PC-3 (cell line): ENCODE measurements around the gene CCDC171. TPM values are rescaled to one million over a fixed set of nuclear protein-coding genes. Genes with fewer than 3 reads are reported as not detected.

ENCODE experiments used
- ATAC-seq: fragments of 200-7000 bp; cut with Tn5 transposase; 2 replicates; pipeline ENCODE4 v1.9.1; 2020; ENCODE audit warnings: mild to moderate bottlenecking, moderate library complexity
- BruUV-seq: library from RNA; stranded (reverse); fragments of 400-500 nt; replicated peaks from 2 replicates; lab custom pipeline; 2021; lab: Mats Ljungman, UMichigan
- CTCF ChIA-PET: fragments of 300-600 bp; sonication (Branson Sonifier 250); formaldehyde crosslinking; loops from one replicate; lab custom pipeline; 2022; ENCODE audit warnings: antibody characterized with exemption; lab: Charles Lee
- POLR2A ChIA-PET: fragments of 300-600 bp; sonication (Branson Sonifier 250); formaldehyde crosslinking; loops from one replicate; lab custom pipeline; 2022; ENCODE audit warnings: antibody characterized with exemption; ENCODE audit not compliant: unreplicated experiment; lab: Charles Lee
- DNase-seq: peaks from one replicate; pipeline ENCODE4 v3.0.0-alpha.2; 2015
- H2AFZ ChIP-seq: fragments of 300-600 bp; sonication (generic); 2 replicates; pipeline ENCODE4 v1.6.0; 2016; ENCODE audit warnings: antibody characterized with exemption, low read length
- H3F3A ChIP-seq: fragments of 300-600 bp; sonication (generic); one replicate; pipeline ENCODE4 v1.6.0; 2017; ENCODE audit warnings: antibody characterized with exemption, low read length, control low read depth, mild to moderate bottlenecking; ENCODE audit not compliant: unreplicated experiment
- H3K27ac ChIP-seq: fragments of 300-600 bp; sonication (generic); 2 replicates; pipeline ENCODE4 v1.5.1; 2016; ENCODE audit warnings: mild to moderate bottlenecking, low read length
- H3K27me3 ChIP-seq: fragments of 300-600 bp; sonication (generic); 2 replicates; pipeline ENCODE4 v1.6.1; 2016; ENCODE audit warnings: low read length, mixed read lengths
- H3K36me3 ChIP-seq: fragments of 300-600 bp; sonication (generic); 2 replicates; pipeline ENCODE4 v1.6.1; 2016; ENCODE audit warnings: low read depth, mixed run types, low read length, mixed read lengths
- H3K4me1 ChIP-seq: fragments of 300-600 bp; sonication (generic); 2 replicates; pipeline ENCODE4 v1.5.1; 2016; ENCODE audit warnings: low read length; ENCODE audit not compliant: insufficient read depth
- H3K4me2 ChIP-seq: fragments of 300-600 bp; sonication (generic); 2 replicates; pipeline ENCODE4 v1.6.0; 2016; ENCODE audit warnings: low read length
- H3K4me3 ChIP-seq: fragments of 300-600 bp; sonication (generic); 2 replicates; pipeline ENCODE4 v1.5.1; 2016; ENCODE audit warnings: mild to moderate bottlenecking, low read length, mixed read lengths
- H3K79me2 ChIP-seq: fragments of 300-600 bp; sonication (generic); 2 replicates; pipeline ENCODE4 v1.6.1; 2017; ENCODE audit warnings: low read length, mixed read lengths
- H3K9ac ChIP-seq: fragments of 300-600 bp; sonication (generic); 2 replicates; pipeline ENCODE4 v1.6.0; 2016; ENCODE audit warnings: mild to moderate bottlenecking, low read length
- H3K9me2 ChIP-seq: fragments of 300-600 bp; sonication (generic); replicated peaks from 2 replicates; pipeline ENCODE4 v1.6.1; 2016; ENCODE audit warnings: mixed run types, low read length, mixed read lengths
- H3K9me3 ChIP-seq: fragments of 300-600 bp; sonication (generic); 2 replicates; pipeline ENCODE4 v1.6.1; 2016; ENCODE audit warnings: low read length, mixed read lengths
- H4K20me1 ChIP-seq: fragments of 300-600 bp; sonication (generic); 2 replicates; pipeline ENCODE4 v1.6.1; 2016; ENCODE audit warnings: low read length, mixed read lengths
- EZH2 ChIP-seq: fragments of 300-600 bp; sonication (generic); IDR thresholded peaks from one replicate; pipeline ENCODE4 v1.6.1; 2017; ENCODE audit warnings: antibody characterized with exemption, mild to moderate bottlenecking, low read length; ENCODE audit not compliant: unreplicated experiment
- EZH2phosphoT487 ChIP-seq: fragments of 300-600 bp; sonication (generic); IDR thresholded peaks from 2 replicates; pipeline ENCODE4 v1.6.1; 2018; ENCODE audit warnings: mild to moderate bottlenecking, antibody characterized with exemption, low read length, borderline replicate concordance
- intact Hi-C: fragments of 100-400 bp; cut with micrococcal nuclease; formaldehyde crosslinking; loops from 2 replicates; pipeline ENCODE4 v1.9.0; 2023
- total RNA-seq: library from RNA; depleted of rRNA; stranded (reverse); fragments of >200 nt; gene quantifications from 2 replicates; pipeline ENCODE4 v1.2.3, GENCODE V29; 2014
- TF ChIP-seq, protein P1 (sequence below): fragments of 300-600 bp; sonication (generic); conservative IDR thresholded peaks from 2 replicates; pipeline ENCODE4 v1.5.1; 2017; ENCODE audit warnings: antibody characterized with exemption, low read depth, mild to moderate bottlenecking, low read length

CCDC171 gene
- total RNA-seq, 1 experiment from 2014 or later = 2.7 TPM

DNA sequence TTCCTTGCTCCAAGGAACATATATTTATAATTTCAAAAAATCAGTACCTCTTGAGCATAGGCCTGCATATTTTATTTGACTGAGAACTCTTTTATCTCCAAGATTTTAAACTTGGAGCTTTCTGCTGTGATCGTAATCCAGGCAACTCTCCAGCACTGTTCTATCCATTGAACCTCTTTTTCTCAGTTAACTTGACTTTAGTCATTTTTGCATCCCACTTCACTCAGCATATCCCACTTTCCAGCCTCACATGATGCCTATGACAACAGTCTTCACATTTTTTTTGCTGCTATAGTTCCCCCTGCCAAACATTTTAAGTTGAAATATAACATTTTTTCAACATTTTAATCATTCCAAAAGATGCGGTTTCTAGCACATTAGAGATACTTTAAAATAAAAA is 33.0 kb upstream of the CCDC171 start:
- Histone ChIP-seq H3K4me1 (no peaks in the 10 kb centered on the region), H3K4me2 (no peak overlapping the region), H3K9ac (no peak overlapping the region), H3F3A (no peaks in the 10 kb centered on the region), H3K79me2 (no peaks in the 10 kb centered on the region), H3K27me3 (no peaks in the 10 kb centered on the region), H3K9me3 (no peaks in the 10 kb centered on the region), H3K36me3 (no peaks in the 10 kb centered on the region), H3K9me2 (no peaks in the 10 kb centered on the region), H4K20me1 (no peaks in the 10 kb centered on the region), H3K4me3 (no peak overlapping the region), H3K27ac (no peak overlapping the region), H2AFZ (no peak overlapping the region)
- TF ChIP-seq EZH2phosphoT487 (no peak), EZH2 (no peak)
- TF ChIP-seq, protein P1, sequence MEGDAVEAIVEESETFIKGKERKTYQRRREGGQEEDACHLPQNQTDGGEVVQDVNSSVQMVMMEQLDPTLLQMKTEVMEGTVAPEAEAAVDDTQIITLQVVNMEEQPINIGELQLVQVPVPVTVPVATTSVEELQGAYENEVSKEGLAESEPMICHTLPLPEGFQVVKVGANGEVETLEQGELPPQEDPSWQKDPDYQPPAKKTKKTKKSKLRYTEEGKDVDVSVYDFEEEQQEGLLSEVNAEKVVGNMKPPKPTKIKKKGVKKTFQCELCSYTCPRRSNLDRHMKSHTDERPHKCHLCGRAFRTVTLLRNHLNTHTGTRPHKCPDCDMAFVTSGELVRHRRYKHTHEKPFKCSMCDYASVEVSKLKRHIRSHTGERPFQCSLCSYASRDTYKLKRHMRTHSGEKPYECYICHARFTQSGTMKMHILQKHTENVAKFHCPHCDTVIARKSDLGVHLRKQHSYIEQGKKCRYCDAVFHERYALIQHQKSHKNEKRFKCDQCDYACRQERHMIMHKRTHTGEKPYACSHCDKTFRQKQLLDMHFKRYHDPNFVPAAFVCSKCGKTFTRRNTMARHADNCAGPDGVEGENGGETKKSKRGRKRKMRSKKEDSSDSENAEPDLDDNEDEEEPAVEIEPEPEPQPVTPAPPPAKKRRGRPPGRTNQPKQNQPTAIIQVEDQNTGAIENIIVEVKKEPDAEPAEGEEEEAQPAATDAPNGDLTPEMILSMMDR = no peak
- ChIA-PET CTCF (no interaction called here), POLR2A (no interaction called here)
- intact Hi-C loops = no loop called here
- no TSS peak for BruUV-seq
- no peak for DNase-seq
- ATAC-seq = no peak

DNA sequence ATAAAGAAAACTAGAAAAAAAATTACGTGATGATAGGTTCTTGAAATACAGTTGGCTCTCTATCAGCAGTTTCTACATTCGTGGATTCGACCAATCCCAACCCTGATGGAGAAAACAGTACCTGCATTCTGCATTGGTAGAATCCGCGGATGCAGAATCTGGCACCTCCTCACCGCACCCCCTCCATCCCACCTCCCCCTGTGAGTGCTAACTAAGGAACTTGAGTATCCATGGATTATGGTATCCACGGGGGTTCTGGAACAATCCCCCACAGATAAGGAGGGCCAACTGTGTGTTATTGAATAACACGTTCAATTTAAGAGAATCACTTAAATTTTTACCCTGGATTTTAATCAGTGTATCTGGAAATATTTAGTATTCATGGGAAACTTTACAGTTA is 31.6 kb upstream of the CCDC171 start:
- no peak for DNase-seq
- POLR2A ChIA-PET = no interaction called here
- Histone ChIP-seq H3K9me3 (no peaks in the 10 kb centered on the region), H3K4me2 (no peak overlapping the region), H3K9me2 (no peaks in the 10 kb centered on the region), H3K9ac (no peak overlapping the region), H3K4me1 (no peaks in the 10 kb centered on the region), H4K20me1 (no peaks in the 10 kb centered on the region), H2AFZ (no peak overlapping the region), H3K36me3 (no peaks in the 10 kb centered on the region), H3F3A (no peaks in the 10 kb centered on the region), H3K79me2 (no peaks in the 10 kb centered on the region), H3K27me3 (no peaks in the 10 kb centered on the region), H3K4me3 (no peak overlapping the region), H3K27ac (no peak overlapping the region)
- ATAC-seq = no peak
- CTCF ChIA-PET = no interaction called here
- intact Hi-C loops = no loop called here
- TF ChIP-seq, protein P1 = no peak
- TF ChIP-seq EZH2 (no peak), EZH2phosphoT487 (no peak)
- no TSS peak for BruUV-seq

DNA sequence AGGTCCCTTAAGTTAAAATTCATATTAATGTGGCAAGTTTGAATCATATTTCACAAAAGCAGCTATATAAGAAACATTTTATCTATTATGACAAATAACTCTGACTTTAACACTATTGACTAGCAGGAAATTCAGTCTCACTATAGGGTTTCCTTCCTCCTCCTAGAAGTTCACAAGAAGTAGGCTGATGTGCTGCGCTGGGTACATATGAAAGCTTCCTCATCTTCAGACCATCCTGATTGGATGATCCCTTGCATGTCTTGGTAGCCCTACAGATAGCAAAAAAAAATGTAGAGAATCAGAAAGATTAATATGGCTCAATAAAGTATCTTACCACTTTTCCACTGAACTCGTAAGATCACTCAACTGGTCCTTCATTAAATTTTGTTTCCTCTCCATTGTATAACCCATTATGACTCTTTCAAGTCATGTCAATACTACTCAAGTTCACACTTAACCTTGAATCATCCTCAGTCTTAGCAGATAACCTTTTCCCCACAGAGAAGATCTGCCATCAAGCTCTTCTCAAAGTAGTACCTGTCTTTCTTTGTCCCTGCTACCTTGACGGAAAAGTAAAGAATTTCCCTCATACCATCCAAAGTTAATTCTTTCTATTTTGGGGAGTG is 30.6 kb upstream of the CCDC171 start:
- ATAC-seq (no peak), DNase-seq (no peak)
- no peaks in the 10 kb centered on the region for H3K9me3 ChIP-seq
- H3F3A ChIP-seq = no peaks in the 10 kb centered on the region
- CTCF ChIA-PET = no interaction called here
- no peak overlapping the region for H3K4me2 ChIP-seq
- BruUV-seq = no TSS peak
- no peaks in the 10 kb centered on the region for H3K79me2 ChIP-seq
- H3K27me3 ChIP-seq = no peaks in the 10 kb centered on the region
- no peak overlapping the region for H3K9ac ChIP-seq
- H3K9me2 ChIP-seq = no peaks in the 10 kb centered on the region
- H3K36me3 ChIP-seq = no peaks in the 10 kb centered on the region
- no peak overlapping the region for H3K27ac ChIP-seq
- no peaks in the 10 kb centered on the region for H3K4me1 ChIP-seq
- H3K4me3 ChIP-seq = no peak overlapping the region
- H4K20me1 ChIP-seq = no peaks in the 10 kb centered on the region
- intact Hi-C loops = no loop called here
- TF ChIP-seq EZH2 = no peak
- TF ChIP-seq EZH2phosphoT487 = no peak
- TF ChIP-seq, protein P1 = no peak
- H2AFZ ChIP-seq = no peak overlapping the region
- POLR2A ChIA-PET = no interaction called here
